H9 (cell line): ENCODE results near the gene AGPAT2. TPM values are rescaled to one million over a fixed set of nuclear protein-coding genes. Genes with fewer than 3 reads are reported as not detected.

Source experiments
- DNase-seq: peaks from one replicate; pipeline ENCODE4 v3.0.0-alpha.2; 2017
- H2AFZ ChIP-seq: one replicate; pipeline ENCODE4 v1.6.1; 2013; ENCODE audit warnings: mild to moderate bottlenecking, low read length, control low read depth, moderate library complexity
- H2AK5ac ChIP-seq: 2 replicates; pipeline ENCODE4 v1.6.1; 2013; ENCODE audit warnings: low read length, control low read depth, mixed read lengths; ENCODE audit not compliant: insufficient read length
- H2BK120ac ChIP-seq: one replicate; pipeline ENCODE4 v1.6.1; 2013; ENCODE audit warnings: low read depth, mild to moderate bottlenecking, low read length, control low read depth, inconsistent platforms; ENCODE audit not compliant: poor library complexity, severe bottlenecking
- H2BK12ac ChIP-seq: 2 replicates; pipeline ENCODE4 v1.6.1; 2013; ENCODE audit warnings: low read length, control low read depth, mixed read lengths, low read depth; ENCODE audit not compliant: insufficient read length
- H2BK15ac ChIP-seq: 2 replicates; pipeline ENCODE4 v1.6.1; 2013; ENCODE audit warnings: low read depth, low read length, control low read depth
- H2BK20ac ChIP-seq: one replicate; pipeline ENCODE4 v1.6.1; 2013; ENCODE audit warnings: low read depth, mild to moderate bottlenecking, low read length, control low read depth, inconsistent platforms; ENCODE audit not compliant: poor library complexity, severe bottlenecking
- H2BK5ac ChIP-seq: 2 replicates; pipeline ENCODE4 v1.6.1; 2013; ENCODE audit warnings: low read length, control low read depth, mixed read lengths; ENCODE audit not compliant: insufficient read length
- H3K14ac ChIP-seq: 2 replicates; pipeline ENCODE4 v1.6.1; 2013; ENCODE audit warnings: low read length, control low read depth; ENCODE audit not compliant: insufficient read depth
- H3K18ac ChIP-seq: 2 replicates; pipeline ENCODE4 v1.6.1; 2013; ENCODE audit warnings: low read depth, mild to moderate bottlenecking, mixed read lengths, low read length, control low read depth; ENCODE audit not compliant: insufficient read length
- H3K23ac ChIP-seq: 2 replicates; pipeline ENCODE4 v1.6.1; 2013; ENCODE audit warnings: low read length, control low read depth, mixed read lengths, low read depth; ENCODE audit not compliant: insufficient read length
- H3K23me2 ChIP-seq: 2 replicates; pipeline ENCODE4 v1.6.1; 2013; ENCODE audit warnings: low read depth, mild to moderate bottlenecking, mixed read lengths, low read length, control low read depth; ENCODE audit not compliant: insufficient read length, poor library complexity, severe bottlenecking
- H3K27ac ChIP-seq: 2 replicates; pipeline ENCODE4 v1.5.1; 2013; ENCODE audit warnings: low read length, control low read depth, mixed read lengths, low read depth; ENCODE audit not compliant: insufficient read length
- H3K27me3 ChIP-seq: 2 replicates; pipeline ENCODE4 v1.6.1; 2013; ENCODE audit warnings: low read length, control low read depth, inconsistent platforms; ENCODE audit not compliant: insufficient read depth
- H3K4ac ChIP-seq: 2 replicates; pipeline ENCODE4 v1.6.1; 2013; ENCODE audit warnings: low read depth, mild to moderate bottlenecking, control low read depth, inconsistent platforms, low read length, moderate library complexity
- H3K4me1 ChIP-seq: 2 replicates; pipeline ENCODE4 v1.6.1; 2013; ENCODE audit warnings: low read length, control low read depth, inconsistent platforms; ENCODE audit not compliant: insufficient read depth
- H3K4me2 ChIP-seq: 2 replicates; pipeline ENCODE4 v1.6.1; 2013; ENCODE audit warnings: low read length, control low read depth, mixed read lengths; ENCODE audit not compliant: insufficient read length, insufficient read depth
- H3K56ac ChIP-seq: 2 replicates; pipeline ENCODE4 v1.6.1; 2013; ENCODE audit warnings: low read depth, mild to moderate bottlenecking, mixed read lengths, low read length, control low read depth; ENCODE audit not compliant: insufficient read length
- H3K79me1 ChIP-seq: 2 replicates; pipeline ENCODE4 v1.6.1; 2013; ENCODE audit warnings: low read depth, mild to moderate bottlenecking, moderate library complexity, low read length, control low read depth, inconsistent platforms; ENCODE audit not compliant: insufficient read depth, poor library complexity, severe bottlenecking
- H3K79me2 ChIP-seq: 2 replicates; pipeline ENCODE4 v1.6.1; 2013; ENCODE audit warnings: low read length, control low read depth, inconsistent platforms; ENCODE audit not compliant: insufficient read depth
- H3K9ac ChIP-seq: 2 replicates; pipeline ENCODE4 v1.6.1; 2013; ENCODE audit warnings: low read length, control low read depth, mixed read lengths; ENCODE audit not compliant: insufficient read length; ENCODE audit errors: extremely low read depth
- H3K9me3 ChIP-seq: one replicate; pipeline ENCODE4 v1.6.1; 2013; ENCODE audit warnings: low read depth, low read length, inconsistent platforms; ENCODE audit not compliant: control insufficient read depth
- H3T11ph ChIP-seq: one replicate; pipeline ENCODE4 v1.6.1; 2013; ENCODE audit warnings: mild to moderate bottlenecking, low read length, control low read depth, inconsistent platforms
- H4K20me1 ChIP-seq: one replicate; pipeline ENCODE4 v1.6.1; 2013; ENCODE audit not compliant: control insufficient read depth, insufficient read length, insufficient read depth
- H4K5ac ChIP-seq: 2 replicates; pipeline ENCODE4 v1.6.1; 2013; ENCODE audit warnings: low read depth, mild to moderate bottlenecking, mixed read lengths, low read length, control low read depth; ENCODE audit not compliant: insufficient read length
- H4K8ac ChIP-seq: replicated peaks from 2 replicates; pipeline ENCODE4 v1.6.1; 2013; ENCODE audit warnings: low read length, control low read depth, mixed read lengths, low read depth; ENCODE audit not compliant: insufficient read length
- H4K91ac ChIP-seq: 2 replicates; pipeline ENCODE4 v1.6.1; 2013; ENCODE audit warnings: low read depth, mild to moderate bottlenecking, moderate library complexity, mixed read lengths, low read length, control low read depth; ENCODE audit not compliant: insufficient read length
- H3K27ac Mint-ChIP-seq, 3 experiments: 2 replicates in 2 of 3; 3 replicates in 1 of 3; pipeline ENCODE4 v1.8.0; 2020 to 2021; ENCODE audit warnings: mixed read lengths in 3 of 3, mild to moderate bottlenecking in 1 of 3, moderate library complexity in 1 of 3
- H3K27me3 Mint-ChIP-seq: 2 replicates; pipeline ENCODE4 v1.8.0; 2021; ENCODE audit warnings: low read depth, mild to moderate bottlenecking, moderate library complexity, mixed read lengths
- H3K36me3 Mint-ChIP-seq, 3 experiments: 2 replicates in 2 of 3; 3 replicates in 1 of 3; pipeline ENCODE4 v1.8.0; 2020 to 2021; ENCODE audit warnings: low read depth in 3 of 3, mixed read lengths in 3 of 3; ENCODE audit not compliant: insufficient read depth in 1 of 3
- H3K4me1 Mint-ChIP-seq, 2 experiments: 2 replicates each; pipeline ENCODE4 v1.8.0; 2020; ENCODE audit warnings: mixed read lengths in 2 of 2
- H3K4me3 Mint-ChIP-seq, 2 experiments: 2 replicates in 1 of 2; 3 replicates in 1 of 2; pipeline ENCODE4 v1.8.0; 2020 to 2021; ENCODE audit warnings: mild to moderate bottlenecking in 2 of 2, mixed read lengths in 2 of 2, moderate library complexity in 1 of 2
- H3K9me3 Mint-ChIP-seq, 2 experiments: 2 replicates in 1 of 2; 3 replicates in 1 of 2; pipeline ENCODE4 v1.8.0; 2020; ENCODE audit warnings: mild to moderate bottlenecking in 2 of 2, mixed read lengths in 2 of 2, moderate library complexity in 1 of 2
- WGBS: extraction: QIAGEN DNeasy Blood & Tissue Kit; methylation state at CpG from one replicate; pipeline ENCODE4 v1.1.7; 2013; ENCODE audit warnings: missing lambda C conversion rate, low lambda C conversion rate, mixed read lengths; ENCODE audit not compliant: insufficient read length; ENCODE audit errors: extremely low coverage; 5-methylcytosine and 5-hydroxymethylcytosine counted together
- total RNA-seq: library from RNA; stranded (reverse); gene quantifications from 2 replicates; pipeline ENCODE4 v1.2.1, GENCODE V29; 2021
- TF ChIP-seq, protein P1 (sequence below): fragments of 200-600 bp; sonication (generic); conservative IDR thresholded peaks from 3 replicates; pipeline ENCODE4 v1.8.0; 2021; ENCODE audit warnings: antibody characterized with exemption, mild to moderate bottlenecking

AGPAT2 gene
- total RNA-seq, 1 experiment from 2014 or later = 29.7 TPM

DNA sequence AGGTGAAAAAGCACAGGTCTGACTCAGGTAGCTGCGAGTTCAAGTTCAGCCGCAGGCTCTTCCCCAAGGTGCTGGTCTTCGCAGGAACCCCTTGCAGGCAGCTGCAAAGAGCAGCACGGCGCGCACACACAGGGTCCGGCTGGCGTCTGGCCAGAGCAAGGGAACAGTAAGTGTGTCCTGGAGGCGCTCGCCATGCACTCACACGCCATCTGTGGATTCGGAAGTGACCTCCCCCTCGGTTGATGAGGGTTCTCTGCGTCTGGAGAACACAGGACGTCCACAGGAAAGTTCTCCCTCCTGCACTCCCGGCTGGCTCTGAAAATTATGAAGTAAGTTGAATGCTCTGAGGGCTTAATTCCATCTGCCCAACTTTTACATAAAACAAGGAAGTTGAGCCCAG lies 38.5 kb downstream of the AGPAT2 start:
- Histone ChIP-seq H3K23ac (no peak overlapping the region), H3K4me1 (no peaks in the 10 kb centered on the region), H3K14ac (no peak overlapping the region), H2BK5ac (no peak overlapping the region), H3K18ac (no peak overlapping the region), H2BK20ac (no peak overlapping the region), H4K91ac (no peak overlapping the region), H4K5ac (no peak overlapping the region), H3K56ac (no peak overlapping the region), H3K79me2 (no peaks in the 10 kb centered on the region), H2BK120ac (no peak overlapping the region), H4K20me1 (no peaks in the 10 kb centered on the region), H2BK12ac (no peak overlapping the region), H4K8ac (no peak overlapping the region), H3K4ac (no peak overlapping the region), H2BK15ac (no peak overlapping the region), H3K9ac (no peak overlapping the region), H2AK5ac (no peak overlapping the region), H3K9me3 (no peaks in the 10 kb centered on the region), H3K23me2 (no peaks in the 10 kb centered on the region), H3K79me1 (no peaks in the 10 kb centered on the region), H3K4me2 (no peak overlapping the region), H2AFZ (no peak overlapping the region), H3K27me3 (no peaks in the 10 kb centered on the region), H3T11ph (no peak overlapping the region), H3K27ac (no peak overlapping the region)
- TF ChIP-seq, protein P1, sequence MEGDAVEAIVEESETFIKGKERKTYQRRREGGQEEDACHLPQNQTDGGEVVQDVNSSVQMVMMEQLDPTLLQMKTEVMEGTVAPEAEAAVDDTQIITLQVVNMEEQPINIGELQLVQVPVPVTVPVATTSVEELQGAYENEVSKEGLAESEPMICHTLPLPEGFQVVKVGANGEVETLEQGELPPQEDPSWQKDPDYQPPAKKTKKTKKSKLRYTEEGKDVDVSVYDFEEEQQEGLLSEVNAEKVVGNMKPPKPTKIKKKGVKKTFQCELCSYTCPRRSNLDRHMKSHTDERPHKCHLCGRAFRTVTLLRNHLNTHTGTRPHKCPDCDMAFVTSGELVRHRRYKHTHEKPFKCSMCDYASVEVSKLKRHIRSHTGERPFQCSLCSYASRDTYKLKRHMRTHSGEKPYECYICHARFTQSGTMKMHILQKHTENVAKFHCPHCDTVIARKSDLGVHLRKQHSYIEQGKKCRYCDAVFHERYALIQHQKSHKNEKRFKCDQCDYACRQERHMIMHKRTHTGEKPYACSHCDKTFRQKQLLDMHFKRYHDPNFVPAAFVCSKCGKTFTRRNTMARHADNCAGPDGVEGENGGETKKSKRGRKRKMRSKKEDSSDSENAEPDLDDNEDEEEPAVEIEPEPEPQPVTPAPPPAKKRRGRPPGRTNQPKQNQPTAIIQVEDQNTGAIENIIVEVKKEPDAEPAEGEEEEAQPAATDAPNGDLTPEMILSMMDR = no peak
- Mint-ChIP-seq H3K4me1 (peaks cover 2 to 9% of the 10 kb centered on the region in 2 experiments; a peak in 3 of 4 replicates), H3K36me3 (no peaks in the 10 kb centered on the region), H3K27ac (no peak overlapping the region), H3K27me3 (peaks cover 3% of the 10 kb centered on the region), H3K4me3 (no peak overlapping the region), H3K9me3 (no peaks in the 10 kb centered on the region; a peak in 1 of 5 replicates)
- WGBS = no CpG with 5 or more reads among the region's 16 CpGs
- DNase-seq = no peak
